LoVo (cell line): Measurements from ENCODE around the gene KCNIP2.

ENCODE experiments used
- DNase-seq: peaks from one replicate; pipeline ENCODE4 v3.0.0-alpha.2; 2016; ENCODE audit warnings: low spot score

Gene KCNIP2

DNA sequence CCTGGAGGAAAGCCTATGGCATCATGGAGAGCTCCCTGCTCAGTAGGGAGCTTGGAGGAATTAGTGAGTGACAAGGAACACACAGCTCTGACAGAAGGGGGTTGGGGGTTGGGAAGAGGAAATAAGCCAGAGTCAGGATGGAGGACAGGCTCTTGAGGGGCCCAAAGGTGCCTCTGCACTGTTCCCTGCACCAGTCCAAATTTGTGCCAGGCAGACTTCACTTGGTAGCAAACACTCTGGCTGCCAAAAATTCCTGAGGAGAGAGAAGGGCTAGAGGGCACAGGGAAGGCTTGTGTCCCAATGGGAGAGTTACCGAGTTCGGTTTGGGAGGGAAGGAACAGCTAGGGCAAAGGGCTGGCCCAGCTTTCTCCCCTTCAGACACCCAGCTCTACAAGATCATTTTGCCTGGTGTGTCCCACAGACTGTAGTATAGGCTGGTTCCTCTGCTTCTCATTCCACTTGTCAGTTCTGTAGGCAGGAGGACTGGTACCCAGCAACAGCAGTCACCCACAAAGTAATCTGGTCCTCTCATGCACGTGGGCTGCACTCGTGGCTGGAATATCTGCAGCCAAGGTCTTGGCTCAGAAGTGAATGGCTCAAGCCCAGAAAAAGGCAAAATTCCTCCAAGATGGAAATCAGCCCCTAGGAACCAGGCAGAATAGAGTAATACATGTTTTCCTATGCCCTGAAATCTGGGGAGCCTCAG, 8.0 kb upstream of the KCNIP2 start:
- no peak for DNase-seq

DNA sequence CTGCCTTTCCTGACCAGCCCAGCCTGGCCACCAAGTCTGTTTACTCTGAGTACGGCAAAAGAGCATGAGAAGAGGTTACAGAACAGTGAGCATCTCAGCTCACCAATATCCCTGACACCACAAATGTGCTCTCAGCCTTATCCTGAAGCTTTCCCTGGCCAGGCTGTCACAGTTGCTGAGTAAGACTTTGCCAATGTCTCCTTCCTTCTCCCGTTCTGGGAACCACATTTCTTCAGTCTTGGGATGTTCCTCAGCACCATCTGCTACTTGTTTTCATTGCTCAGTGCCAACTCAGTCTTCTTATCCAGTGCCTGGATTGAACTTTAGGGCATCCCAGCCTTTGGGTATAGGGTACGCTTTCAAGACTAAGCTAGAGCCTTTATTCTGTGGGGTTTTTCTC, 7.1 kb upstream of the KCNIP2 start:
- DNase-seq, result no peak

DNA sequence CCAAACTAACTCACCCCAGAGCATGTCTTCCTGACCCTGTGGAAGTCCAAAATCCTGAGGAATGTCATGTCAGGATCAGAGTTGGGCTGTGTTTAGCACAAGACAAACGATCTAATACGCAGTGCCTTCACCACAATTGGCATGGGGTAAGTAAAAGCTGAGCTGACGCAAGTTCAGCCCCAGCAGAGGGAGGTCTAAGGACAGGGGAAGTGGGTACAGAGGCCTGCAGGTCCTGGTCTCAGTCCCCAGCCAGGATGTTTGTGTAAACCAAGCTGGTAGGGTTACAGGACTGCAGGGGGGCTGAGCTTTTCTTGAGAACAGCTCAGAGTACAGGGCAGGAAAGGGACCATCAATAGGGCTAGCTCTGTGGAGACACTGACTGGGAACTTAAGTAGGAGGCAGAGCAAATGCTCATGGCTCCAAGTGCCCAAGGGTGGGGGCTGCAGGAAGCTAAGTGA, 5.3 kb upstream of the KCNIP2 start:
- no peak for DNase-seq

- DNase-seq, result no peak
Measured at GRCh38 chr10:101848408-101848807, 4.8 kb upstream of the KCNIP2 start.

- no peak for DNase-seq
Measured at GRCh38 chr10:101845893-101846292, 2.3 kb upstream of the KCNIP2 start.

DNA sequence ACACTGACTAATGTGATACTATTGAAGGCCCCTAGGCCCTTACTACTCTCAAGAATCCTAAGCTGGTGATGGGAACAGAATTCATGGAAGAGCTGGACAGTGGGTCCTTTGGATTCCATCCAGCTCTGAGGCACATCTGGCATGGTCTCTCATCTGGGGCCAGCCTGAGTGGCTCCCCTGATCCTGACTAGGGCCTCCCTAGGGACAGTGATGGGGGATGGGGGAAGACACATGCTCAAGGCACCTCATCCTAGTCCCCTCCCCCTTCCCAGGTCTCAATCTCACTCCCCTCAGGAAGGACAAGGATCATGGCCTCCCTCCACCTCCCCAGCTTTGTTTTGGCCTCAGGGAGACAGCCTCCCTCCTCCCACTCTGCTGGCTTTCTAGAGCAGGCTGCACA, 1.8 kb downstream of the KCNIP2 start:
- DNase-seq, result no peak

GRCh38 chr10:101840741-101841453, 2.7 kb downstream of the KCNIP2 start:
- DNase-seq, result peak; percentile 63

DNA sequence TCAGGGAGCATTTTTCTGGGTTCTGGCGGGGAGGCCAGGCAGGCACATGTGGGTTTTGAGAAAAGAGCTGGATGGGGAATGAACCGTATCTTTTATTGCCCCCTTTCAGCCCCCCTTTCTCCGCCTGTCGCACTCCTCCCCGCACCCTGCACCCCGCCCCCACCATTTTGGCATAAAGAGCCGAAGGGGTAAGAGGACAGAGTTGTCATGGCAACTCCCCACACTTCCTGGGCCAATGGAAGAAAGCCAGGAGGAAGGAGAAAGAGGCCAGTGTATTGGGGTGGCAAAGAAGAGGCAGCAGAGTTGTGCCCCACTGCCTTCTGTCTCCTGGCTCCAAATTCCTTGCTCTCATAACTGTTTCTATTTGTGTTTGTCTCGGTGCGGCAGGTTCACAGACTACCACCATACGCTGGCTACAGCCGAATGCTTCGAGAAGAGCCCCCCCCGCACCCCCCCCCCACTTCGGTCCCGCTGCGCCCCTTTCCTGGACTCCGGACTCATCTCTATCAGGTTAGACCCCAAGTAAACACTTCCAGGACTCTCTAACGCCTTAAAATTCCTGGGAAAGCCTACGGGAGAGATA, 3.4 kb downstream of the KCNIP2 start:
- DNase-seq, result no peak

DNA sequence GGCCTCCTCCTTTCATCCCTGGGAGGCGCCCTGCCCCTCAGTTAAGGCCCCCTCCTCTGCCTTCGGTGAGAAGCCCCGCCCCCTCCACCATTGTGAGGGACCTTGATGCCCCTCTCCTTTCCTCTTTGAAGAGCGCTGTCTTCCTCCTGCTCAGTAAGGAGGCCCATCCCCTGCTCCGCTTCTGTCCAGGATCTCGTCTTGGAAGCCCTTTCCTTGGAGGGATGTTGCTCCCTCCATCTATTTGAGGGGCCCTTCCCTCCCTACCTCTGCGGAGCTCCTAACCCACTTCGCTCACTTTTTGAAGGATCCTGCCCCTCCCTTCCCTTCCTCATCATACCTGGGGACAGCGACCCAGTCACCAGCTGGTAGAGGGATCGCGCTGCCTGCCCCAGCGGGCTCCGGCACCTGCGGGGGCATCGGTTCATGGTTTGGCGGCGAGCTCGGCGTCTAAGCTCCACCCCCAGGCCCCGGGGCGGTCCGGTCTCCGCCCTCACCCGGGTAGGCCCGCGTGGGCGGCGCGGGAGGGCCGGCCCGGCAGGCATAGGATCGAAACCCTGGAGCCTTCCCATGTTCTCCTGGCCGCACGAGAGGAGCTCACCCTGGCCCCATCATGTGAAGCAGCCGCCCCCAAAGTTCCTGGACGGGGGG, 4.1 kb downstream of the KCNIP2 start:
- no peak for DNase-seq

DNA sequence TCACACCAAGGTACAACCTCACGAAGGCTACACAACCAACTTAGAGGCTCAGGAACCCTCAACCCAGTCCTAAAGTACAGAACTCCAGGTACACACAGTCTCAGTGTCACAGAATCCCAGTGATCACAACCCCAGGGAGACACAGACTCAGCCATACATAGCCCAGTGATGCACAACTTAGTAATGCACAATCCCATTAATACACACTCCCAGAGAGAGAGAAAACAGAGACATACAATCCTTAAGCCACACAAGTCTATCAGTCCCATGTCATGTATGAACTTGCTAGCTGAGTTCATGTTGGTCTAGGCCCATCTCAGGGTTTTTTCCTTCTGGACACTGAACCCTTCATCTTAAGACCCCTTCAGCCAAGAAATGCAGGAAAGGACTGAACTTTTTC, 4.6 kb downstream of the KCNIP2 start:
- DNase-seq, result no peak

- no peak for DNase-seq
Measured at GRCh38 chr10:101838416-101838970, 5.1 kb downstream of the KCNIP2 start.

GRCh38 chr10:101837748-101838147, 5.9 kb downstream of the KCNIP2 start:
- no peak for DNase-seq

GRCh38 chr10:101835362-101835761, 8.2 kb downstream of the KCNIP2 start:
- DNase-seq, result no peak

- no peak for DNase-seq
Measured at GRCh38 chr10:101834341-101834740, 9.3 kb downstream of the KCNIP2 start.

GRCh38 chr10:101833466-101833865, 10.1 kb downstream of the KCNIP2 start:
- no peak for DNase-seq

DNA sequence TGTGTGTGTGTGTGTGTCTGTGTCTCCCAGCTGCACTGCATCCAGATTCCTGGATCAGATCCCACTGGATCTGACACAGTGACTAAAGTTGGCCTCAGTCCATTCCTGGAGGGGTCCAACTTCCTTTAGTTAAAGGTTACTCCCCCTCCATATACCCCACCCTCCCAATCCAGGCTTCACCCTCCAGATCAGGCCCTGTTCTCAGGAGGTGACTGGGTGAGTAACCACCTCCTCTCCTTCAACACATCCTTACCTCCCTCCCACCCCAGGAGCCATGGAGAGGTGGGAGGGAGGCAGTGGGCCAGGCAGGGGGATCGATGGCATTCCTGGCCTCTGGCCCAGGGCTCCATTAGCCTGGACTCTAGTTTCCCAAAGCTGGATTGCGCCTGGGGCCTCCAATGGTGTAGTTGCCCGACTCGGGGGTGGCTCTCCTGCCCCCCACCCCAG, 11.3 kb downstream of the KCNIP2 start:
- DNase-seq, result no peak

GRCh38 chr10:101831169-101831811, 12.3 kb downstream of the KCNIP2 start:
- DNase-seq, result no peak

GRCh38 chr10:101830322-101831168, 13.1 kb downstream of the KCNIP2 start:
- DNase-seq, result peak; percentile 65

DNA sequence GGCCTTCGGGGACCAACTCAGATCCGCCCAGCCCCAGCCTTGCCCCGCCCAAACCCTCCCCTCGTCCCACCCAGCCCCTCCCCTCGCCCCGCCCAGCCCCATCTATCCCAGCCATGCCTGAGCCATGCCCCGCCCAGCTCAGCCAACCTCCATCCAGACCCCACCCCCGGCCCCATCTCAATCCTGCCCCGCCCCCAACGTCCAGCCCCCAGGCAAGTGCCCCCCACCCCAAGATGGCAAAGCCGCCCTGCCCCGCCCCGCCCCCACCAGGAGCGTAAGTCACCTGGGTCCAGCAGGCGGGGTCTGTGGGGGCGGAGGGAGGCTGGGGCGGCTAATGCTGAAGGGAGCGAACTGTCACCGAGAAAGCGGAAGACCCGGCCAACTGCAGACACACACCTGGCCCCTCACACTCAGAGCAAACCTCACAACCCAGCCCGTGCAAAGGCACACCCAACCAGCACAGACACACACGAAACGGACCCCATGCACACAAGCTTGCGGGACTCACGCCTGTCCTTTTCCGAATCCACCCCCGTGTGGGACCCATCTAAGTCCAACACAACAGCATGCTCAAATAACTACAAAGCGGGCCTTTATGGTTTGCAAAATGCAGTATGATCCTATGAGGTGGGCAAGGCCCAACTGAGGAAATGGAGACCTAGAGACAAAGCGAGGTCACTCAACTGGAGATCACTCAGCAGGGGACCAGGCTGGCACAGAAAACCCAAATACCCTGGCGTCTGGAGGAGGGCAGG, 13.9 kb downstream of the KCNIP2 start:
- no peak for DNase-seq
